IPS DF 6.9 (cell line): ENCODE results near the gene ANKFY1.

Experiments used
- DNase-seq: peaks from one replicate; pipeline ENCODE4 v3.0.0-alpha.2; 2013; ENCODE audit warnings: low read depth, low spot score
- H3K27ac ChIP-seq: one replicate; pipeline ENCODE4 v1.5.1; 2013; ENCODE audit warnings: low read length, control low read depth
- H3K27me3 ChIP-seq: 2 replicates; pipeline ENCODE4 v1.6.1; 2013; ENCODE audit warnings: mild to moderate bottlenecking, low read length; ENCODE audit not compliant: control insufficient read depth, insufficient read depth
- H3K36me3 ChIP-seq: 2 replicates; pipeline ENCODE4 v1.6.1; 2013; ENCODE audit warnings: low read length; ENCODE audit not compliant: control insufficient read depth, insufficient read depth
- H3K4me1 ChIP-seq: 2 replicates; pipeline ENCODE4 v1.6.1; 2013; ENCODE audit warnings: low read length; ENCODE audit not compliant: control insufficient read depth, insufficient read depth
- H3K4me3 ChIP-seq: 2 replicates; pipeline ENCODE4 v1.5.1; 2013; ENCODE audit warnings: mild to moderate bottlenecking, low read length
- H3K9me3 ChIP-seq: 2 replicates; pipeline ENCODE4 v1.6.1; 2013; ENCODE audit warnings: low read length, inconsistent platforms; ENCODE audit not compliant: control insufficient read depth, insufficient read depth
- WGBS: extraction: QIAGEN DNeasy Blood & Tissue Kit; methylation state at CpG from one replicate; pipeline ENCODE4 v1.1.7; 2013; ENCODE audit warnings: mixed read lengths, missing lambda C conversion rate; ENCODE audit not compliant: insufficient read length, insufficient coverage; 5-methylcytosine and 5-hydroxymethylcytosine counted together

ANKFY1 gene

GRCh38 chr17:4246674-4247073, 17.1 kb downstream of the ANKFY1 start:
- H3K4me3 ChIP-seq, result no peak overlapping the region
- H3K36me3 ChIP-seq, result no peaks in the 10 kb centered on the region
- H3K9me3 ChIP-seq, result no peaks in the 10 kb centered on the region
- H3K27ac ChIP-seq, result no peak overlapping the region
- no peak for DNase-seq
- no CpG with 5 or more reads among the region's 5 CpGs for WGBS
- H3K4me1 ChIP-seq, result peaks cover 6% of the 10 kb centered on the region
- no peaks in the 10 kb centered on the region for H3K27me3 ChIP-seq

GRCh38 chr17:4241535-4241934, 22.2 kb downstream of the ANKFY1 start:
- H3K27ac ChIP-seq, result no peak overlapping the region
- no peaks in the 10 kb centered on the region for H3K9me3 ChIP-seq
- DNase-seq, result no peak
- WGBS, result no CpG with 5 or more reads among the region's 11 CpGs
- no peaks in the 10 kb centered on the region for H3K4me1 ChIP-seq
- no peaks in the 10 kb centered on the region; the same call in 1 of the 2 replicates for H3K36me3 ChIP-seq
- no peaks in the 10 kb centered on the region for H3K27me3 ChIP-seq
- no peak overlapping the region for H3K4me3 ChIP-seq

DNA sequence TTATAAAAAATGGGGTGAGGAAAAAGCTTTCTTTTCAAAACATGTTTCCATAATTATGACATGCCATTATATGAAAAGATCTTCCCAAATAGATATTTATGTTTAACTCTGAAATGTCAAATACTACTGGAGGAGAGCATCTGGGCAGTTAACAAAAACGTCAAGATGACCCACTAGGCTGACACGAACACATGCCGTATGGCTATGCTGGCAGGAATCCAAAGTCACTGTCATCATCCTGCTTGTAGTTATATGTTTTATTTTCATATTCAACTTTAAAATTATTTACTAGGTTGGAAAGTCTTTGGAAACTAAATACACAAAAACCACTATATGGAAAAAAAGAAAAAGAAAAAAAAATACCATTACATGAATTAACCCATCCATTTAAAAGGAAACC, 27.3 kb downstream of the ANKFY1 start:
- WGBS, result no CpG with 5 or more reads among the region's 3 CpGs
- no peaks in the 10 kb centered on the region for H3K27me3 ChIP-seq

DNA sequence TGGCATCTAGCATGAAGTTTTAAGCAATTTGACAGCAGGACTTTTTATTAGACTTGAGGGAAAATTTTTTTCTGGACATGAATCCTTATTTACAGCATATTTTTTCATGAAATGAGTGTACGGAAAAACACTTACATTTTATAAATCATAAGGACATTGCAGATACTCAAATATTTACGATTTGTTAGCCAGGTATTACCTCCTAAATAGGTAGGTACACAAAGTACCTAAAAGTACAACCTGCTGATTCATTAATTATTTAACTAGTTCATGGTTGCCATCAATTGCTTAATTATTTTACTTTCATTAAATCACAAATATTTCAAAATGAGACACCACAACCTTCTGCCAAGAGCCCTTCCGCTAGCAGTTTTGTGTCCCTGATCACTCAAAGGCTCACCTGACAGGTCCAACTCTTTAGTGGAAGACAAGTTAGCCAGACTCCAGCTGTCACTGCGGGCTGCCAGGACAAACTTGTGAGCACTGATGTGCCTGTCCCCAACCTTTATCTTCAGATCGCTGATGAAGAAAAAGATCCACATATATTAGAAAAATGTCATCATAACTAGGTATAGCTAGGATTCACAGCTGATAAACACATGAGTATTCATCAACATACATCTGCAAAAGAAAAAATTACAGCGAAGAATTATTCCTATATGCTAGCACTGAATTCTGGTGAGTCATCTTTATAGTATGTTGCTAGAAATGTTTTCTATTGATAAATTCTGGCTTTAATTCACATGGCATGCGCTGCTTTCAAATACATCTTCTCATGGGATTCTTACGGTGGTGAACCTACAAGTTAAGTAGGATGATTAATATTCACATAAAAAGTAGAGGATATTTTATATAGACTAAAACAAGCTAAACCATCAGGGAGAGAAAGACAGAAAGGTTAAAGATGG, 28.2 kb downstream of the ANKFY1 start:
- Histone ChIP-seq H3K27me3 (no peaks in the 10 kb centered on the region), H3K4me1 (no peaks in the 10 kb centered on the region), H3K4me3 (no peak overlapping the region), H3K27ac (no peak overlapping the region), H3K9me3 (no peaks in the 10 kb centered on the region), H3K36me3 (peaks cover 4% of the 10 kb centered on the region; the same call in 1 of the 2 replicates)
- no peak for DNase-seq
- no CpG with 5 or more reads among the region's 8 CpGs for WGBS

More for the DNA sequence above, 27.3 kb downstream of the ANKFY1 start:
- no peaks in the 10 kb centered on the region for H3K4me1 ChIP-seq
- no peak for DNase-seq
- no peaks in the 10 kb centered on the region for H3K9me3 ChIP-seq
- peaks cover 4% of the 10 kb centered on the region; the same call in 1 of the 2 replicates for H3K36me3 ChIP-seq
- no peak overlapping the region for H3K4me3 ChIP-seq
- no peak overlapping the region for H3K27ac ChIP-seq

- H3K27ac ChIP-seq, result no peak overlapping the region
- no peaks in the 10 kb centered on the region for H3K4me1 ChIP-seq
- H3K36me3 ChIP-seq, result peaks cover 4% of the 10 kb centered on the region; the same call in 1 of the 2 replicates
- H3K9me3 ChIP-seq, result no peaks in the 10 kb centered on the region
- no peak for DNase-seq
- no peaks in the 10 kb centered on the region for H3K27me3 ChIP-seq
- H3K4me3 ChIP-seq, result no peak overlapping the region
These were observed 29.4 kb downstream of the ANKFY1 start for GRCh38 chr17:4234401-4234800.

- no peak overlapping the region for H3K27ac ChIP-seq
- no peaks in the 10 kb centered on the region for H3K27me3 ChIP-seq
- no peaks in the 10 kb centered on the region for H3K4me1 ChIP-seq
- WGBS, result no CpG with 5 or more reads among the region's 7 CpGs
- H3K4me3 ChIP-seq, result no peak overlapping the region
- H3K36me3 ChIP-seq, result peaks cover 4% of the 10 kb centered on the region; the same call in 1 of the 2 replicates
- H3K9me3 ChIP-seq, result no peaks in the 10 kb centered on the region
- DNase-seq, result no peak
These were observed 30.0 kb downstream of the ANKFY1 start for GRCh38 chr17:4233668-4234258.

DNA sequence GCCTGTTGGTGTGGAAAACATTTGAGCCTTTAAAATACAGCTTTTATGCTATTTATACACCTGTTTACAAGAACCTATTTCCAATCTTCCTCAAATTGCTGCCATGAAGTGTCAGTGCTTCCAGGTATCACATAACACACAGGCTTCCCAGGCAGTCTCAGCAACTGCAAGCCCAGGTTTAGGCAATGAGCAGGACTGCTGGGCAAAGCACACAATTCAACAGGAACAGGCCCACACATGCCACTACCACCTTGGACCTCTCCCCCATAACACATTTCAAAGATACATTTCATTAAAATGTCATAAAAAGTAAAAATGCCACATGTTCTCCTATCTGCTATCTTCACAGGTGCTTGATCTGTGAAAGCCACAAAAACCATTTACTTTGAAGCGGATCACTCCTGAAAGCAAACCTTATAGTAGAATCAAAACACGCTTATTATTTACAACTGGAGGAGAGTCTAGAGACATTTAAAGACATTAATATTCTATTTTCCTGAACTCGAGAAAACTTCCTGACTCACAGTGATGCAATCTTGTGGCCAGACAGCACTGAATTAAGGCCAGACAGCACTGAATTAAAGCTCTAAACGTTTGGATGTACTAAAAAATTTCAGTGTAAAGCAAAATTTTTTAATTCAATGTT, 31.5 kb downstream of the ANKFY1 start:
- no peak overlapping the region for H3K27ac ChIP-seq
- no CpG with 5 or more reads among the region's 4 CpGs for WGBS
- H3K4me1 ChIP-seq, result no peaks in the 10 kb centered on the region
- DNase-seq, result no peak
- no peaks in the 10 kb centered on the region for H3K9me3 ChIP-seq
- H3K36me3 ChIP-seq, result peaks cover 7% of the 10 kb centered on the region; the same call in 1 of the 2 replicates
- no peaks in the 10 kb centered on the region for H3K27me3 ChIP-seq
- no peak overlapping the region for H3K4me3 ChIP-seq

DNA sequence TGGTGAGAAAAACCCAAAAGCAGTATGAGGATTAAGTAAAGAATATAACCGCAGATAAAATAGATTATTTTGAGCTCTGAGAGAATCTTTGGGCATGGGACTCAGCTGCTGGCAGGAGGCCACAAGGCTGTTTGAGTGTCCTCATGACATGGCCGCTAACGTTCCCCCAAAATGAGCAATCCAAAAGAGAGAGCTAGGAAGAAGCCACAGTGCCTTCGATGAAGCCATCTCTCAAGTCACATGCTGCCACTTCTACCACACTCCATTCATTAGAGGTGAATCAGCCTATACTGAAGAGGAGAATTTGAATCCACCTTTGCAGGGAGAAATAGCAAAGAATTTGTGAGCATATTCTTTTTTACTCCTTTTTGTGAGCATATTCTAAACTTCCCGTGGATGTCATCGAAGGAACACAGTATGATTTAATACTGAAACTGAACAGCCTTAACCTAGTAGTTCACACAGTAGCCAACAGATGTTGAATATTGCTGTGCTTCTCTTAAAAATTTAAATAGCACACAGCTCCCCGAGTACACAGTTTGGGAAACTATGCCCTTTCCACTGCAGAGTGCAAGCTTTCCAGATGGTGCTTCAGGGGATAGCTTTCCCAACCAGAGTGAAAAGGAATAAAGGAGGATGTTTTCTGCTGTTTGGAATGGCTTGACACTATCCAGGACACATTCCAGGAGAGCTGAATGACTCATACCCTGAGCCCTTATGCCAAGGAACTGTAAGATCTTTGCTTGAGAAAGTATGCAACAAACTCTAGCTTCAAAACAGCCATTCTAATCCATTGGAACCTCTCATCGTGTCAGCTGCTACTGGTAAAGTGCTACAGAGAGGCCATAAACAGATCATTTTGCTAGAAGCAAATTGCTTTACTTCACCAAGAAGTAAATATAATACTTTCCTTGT, 33.9 kb downstream of the ANKFY1 start:
- no CpG with 5 or more reads among the region's 8 CpGs for WGBS
- no peak overlapping the region for H3K27ac ChIP-seq

DNA sequence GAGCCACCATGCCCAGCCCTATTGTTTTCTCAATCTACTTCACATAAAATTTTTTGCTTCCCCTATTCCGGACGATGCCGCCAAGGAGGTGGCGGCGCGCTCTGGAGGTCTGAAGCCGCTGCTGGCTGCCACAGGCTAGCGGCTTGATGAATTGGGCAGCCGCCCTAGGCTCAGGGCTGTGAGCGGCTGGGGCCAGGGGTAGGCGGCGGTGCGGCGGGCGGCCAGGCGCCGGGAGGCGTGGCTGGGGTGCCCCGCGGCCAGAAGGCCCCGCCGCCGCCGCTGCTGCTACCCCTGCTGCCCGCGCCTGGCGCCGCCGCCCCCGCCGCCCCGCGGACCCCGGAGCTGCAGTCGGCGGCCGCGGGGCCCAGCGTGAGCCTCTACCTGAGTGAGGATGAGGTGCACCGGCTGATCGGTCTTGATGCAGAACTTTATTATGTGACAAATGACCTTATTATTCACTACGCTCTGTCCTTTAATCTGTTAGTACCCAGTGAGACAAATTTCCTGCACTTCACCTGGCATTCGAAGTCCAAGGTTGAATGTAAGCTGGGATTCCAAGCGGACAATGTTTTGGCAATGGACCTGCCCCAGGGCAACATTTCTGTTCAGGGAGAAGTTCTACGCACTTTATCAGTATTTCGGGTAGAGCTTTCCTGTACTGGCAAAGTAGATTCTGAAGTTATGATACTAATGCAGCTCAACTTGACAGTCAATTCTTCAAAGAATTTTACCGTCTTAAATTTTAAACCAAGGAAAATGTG, 41.7 kb downstream of the ANKFY1 start:
- Histone ChIP-seq H3K27ac (no peak overlapping the region), H3K36me3 (no peaks in the 10 kb centered on the region), H3K9me3 (no peaks in the 10 kb centered on the region), H3K4me1 (no peaks in the 10 kb centered on the region), H3K27me3 (no peaks in the 10 kb centered on the region), H3K4me3 (no peak overlapping the region)
- no peak for DNase-seq
- no CpG with 5 or more reads among the region's 47 CpGs for WGBS

More for the DNA sequence above, 33.9 kb downstream of the ANKFY1 start:
- H3K36me3 ChIP-seq, result peaks cover 7% of the 10 kb centered on the region; the same call in 1 of the 2 replicates
- no peak overlapping the region for H3K4me3 ChIP-seq
- H3K27me3 ChIP-seq, result no peaks in the 10 kb centered on the region
- H3K4me1 ChIP-seq, result no peaks in the 10 kb centered on the region
- no peak for DNase-seq
- H3K9me3 ChIP-seq, result no peaks in the 10 kb centered on the region
